ENCODE results near the gene ARIH1. TPM values are rescaled to one million over a fixed set of nuclear protein-coding genes. Genes with fewer than 3 reads are reported as not detected.

The ARIH1 gene
- total and polyA plus RNA-seq, 2 experiments from 2014 or later = 30.5 to 48.6 TPM

DNA sequence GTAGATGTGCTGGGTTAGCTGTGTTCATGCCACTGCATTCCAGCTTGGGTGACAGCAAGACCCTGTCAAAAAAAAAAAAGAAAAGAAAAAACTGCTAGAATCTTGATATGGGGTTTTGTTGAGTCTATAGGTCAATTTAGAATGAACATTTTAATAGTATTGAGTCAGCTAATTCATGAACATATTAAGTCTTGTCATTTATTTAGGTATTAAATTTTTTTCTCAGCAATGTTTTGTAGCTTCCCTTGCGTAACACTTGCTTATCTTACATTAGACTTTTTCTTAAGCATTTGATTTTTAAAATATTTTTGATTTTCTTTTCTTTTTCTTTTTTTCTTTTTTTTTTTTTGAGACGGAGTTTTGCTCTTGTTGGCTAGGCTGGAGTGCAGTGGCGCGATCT is 119.7 kb downstream of the ARIH1 start (continued):
- TF ChIP-seq, protein P1, sequence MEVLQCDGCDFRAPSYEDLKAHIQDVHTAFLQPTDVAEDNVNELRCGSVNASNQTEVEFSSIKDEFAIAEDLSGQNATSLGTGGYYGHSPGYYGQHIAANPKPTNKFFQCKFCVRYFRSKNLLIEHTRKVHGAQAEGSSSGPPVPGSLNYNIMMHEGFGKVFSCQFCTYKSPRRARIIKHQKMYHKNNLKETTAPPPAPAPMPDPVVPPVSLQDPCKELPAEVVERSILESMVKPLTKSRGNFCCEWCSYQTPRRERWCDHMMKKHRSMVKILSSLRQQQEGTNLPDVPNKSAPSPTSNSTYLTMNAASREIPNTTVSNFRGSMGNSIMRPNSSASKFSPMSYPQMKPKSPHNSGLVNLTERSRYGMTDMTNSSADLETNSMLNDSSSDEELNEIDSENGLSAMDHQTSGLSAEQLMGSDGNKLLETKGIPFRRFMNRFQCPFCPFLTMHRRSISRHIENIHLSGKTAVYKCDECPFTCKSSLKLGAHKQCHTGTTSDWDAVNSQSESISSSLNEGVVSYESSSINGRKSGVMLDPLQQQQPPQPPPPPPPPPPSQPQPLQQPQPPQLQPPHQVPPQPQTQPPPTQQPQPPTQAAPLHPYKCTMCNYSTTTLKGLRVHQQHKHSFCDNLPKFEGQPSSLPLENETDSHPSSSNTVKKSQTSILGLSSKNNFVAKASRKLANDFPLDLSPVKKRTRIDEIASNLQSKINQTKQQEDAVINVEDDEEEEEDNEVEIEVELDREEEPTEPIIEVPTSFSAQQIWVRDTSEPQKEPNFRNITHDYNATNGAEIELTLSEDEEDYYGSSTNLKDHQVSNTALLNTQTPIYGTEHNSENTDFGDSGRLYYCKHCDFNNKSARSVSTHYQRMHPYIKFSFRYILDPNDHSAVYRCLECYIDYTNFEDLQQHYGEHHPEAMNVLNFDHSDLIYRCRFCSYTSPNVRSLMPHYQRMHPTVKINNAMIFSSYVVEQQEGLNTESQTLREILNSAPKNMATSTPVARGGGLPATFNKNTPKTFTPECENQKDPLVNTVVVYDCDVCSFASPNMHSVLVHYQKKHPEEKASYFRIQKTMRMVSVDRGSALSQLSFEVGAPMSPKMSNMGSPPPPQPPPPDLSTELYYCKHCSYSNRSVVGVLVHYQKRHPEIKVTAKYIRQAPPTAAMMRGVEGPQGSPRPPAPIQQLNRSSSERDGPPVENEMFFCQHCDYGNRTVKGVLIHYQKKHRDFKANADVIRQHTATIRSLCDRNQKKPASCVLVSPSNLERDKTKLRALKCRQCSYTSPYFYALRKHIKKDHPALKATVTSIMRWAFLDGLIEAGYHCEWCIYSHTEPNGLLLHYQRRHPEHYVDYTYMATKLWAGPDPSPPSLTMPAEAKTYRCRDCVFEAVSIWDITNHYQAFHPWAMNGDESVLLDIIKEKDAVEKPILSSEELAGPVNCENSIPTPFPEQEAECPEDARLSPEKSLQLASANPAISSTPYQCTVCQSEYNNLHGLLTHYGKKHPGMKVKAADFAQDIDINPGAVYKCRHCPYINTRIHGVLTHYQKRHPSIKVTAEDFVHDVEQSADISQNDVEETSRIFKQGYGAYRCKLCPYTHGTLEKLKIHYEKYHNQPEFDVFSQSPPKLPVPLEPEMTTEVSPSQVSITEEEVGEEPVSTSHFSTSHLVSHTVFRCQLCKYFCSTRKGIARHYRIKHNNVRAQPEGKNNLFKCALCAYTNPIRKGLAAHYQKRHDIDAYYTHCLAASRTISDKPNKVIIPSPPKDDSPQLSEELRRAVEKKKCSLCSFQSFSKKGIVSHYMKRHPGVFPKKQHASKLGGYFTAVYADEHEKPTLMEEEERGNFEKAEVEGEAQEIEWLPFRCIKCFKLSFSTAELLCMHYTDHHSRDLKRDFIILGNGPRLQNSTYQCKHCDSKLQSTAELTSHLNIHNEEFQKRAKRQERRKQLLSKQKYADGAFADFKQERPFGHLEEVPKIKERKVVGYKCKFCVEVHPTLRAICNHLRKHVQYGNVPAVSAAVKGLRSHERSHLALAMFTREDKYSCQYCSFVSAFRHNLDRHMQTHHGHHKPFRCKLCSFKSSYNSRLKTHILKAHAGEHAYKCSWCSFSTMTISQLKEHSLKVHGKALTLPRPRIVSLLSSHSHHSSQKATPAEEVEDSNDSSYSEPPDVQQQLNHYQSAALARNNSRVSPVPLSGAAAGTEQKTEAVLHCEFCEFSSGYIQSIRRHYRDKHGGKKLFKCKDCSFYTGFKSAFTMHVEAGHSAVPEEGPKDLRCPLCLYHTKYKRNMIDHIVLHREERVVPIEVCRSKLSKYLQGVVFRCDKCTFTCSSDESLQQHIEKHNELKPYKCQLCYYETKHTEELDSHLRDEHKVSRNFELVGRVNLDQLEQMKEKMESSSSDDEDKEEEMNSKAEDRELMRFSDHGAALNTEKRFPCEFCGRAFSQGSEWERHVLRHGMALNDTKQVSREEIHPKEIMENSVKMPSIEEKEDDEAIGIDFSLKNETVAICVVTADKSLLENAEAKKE (CRISPR knock-in tag; IDR thresholded peaks at IDR 0.05) = no peak
- TF ChIP-seq, protein P2, sequence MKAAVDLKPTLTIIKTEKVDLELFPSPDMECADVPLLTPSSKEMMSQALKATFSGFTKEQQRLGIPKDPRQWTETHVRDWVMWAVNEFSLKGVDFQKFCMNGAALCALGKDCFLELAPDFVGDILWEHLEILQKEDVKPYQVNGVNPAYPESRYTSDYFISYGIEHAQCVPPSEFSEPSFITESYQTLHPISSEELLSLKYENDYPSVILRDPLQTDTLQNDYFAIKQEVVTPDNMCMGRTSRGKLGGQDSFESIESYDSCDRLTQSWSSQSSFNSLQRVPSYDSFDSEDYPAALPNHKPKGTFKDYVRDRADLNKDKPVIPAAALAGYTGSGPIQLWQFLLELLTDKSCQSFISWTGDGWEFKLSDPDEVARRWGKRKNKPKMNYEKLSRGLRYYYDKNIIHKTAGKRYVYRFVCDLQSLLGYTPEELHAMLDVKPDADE (IDR thresholded peaks at IDR 0.05) = no peak
- TF ChIP-seq, protein P3, sequence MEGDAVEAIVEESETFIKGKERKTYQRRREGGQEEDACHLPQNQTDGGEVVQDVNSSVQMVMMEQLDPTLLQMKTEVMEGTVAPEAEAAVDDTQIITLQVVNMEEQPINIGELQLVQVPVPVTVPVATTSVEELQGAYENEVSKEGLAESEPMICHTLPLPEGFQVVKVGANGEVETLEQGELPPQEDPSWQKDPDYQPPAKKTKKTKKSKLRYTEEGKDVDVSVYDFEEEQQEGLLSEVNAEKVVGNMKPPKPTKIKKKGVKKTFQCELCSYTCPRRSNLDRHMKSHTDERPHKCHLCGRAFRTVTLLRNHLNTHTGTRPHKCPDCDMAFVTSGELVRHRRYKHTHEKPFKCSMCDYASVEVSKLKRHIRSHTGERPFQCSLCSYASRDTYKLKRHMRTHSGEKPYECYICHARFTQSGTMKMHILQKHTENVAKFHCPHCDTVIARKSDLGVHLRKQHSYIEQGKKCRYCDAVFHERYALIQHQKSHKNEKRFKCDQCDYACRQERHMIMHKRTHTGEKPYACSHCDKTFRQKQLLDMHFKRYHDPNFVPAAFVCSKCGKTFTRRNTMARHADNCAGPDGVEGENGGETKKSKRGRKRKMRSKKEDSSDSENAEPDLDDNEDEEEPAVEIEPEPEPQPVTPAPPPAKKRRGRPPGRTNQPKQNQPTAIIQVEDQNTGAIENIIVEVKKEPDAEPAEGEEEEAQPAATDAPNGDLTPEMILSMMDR (conservative IDR thresholded peaks at IDR 0.05; ENCODE audit: low read depth in 2 of 2) = no peak
- TF ChIP-seq EZH2phosphoT487 (IDR thresholded peaks at IDR 0.05; ENCODE audit: unreplicated experiment) = no peak
- TF ChIP-seq EZH2 (IDR thresholded peaks at IDR 0.05; ENCODE audit: low read depth, unreplicated experiment) = no peak

DNA sequence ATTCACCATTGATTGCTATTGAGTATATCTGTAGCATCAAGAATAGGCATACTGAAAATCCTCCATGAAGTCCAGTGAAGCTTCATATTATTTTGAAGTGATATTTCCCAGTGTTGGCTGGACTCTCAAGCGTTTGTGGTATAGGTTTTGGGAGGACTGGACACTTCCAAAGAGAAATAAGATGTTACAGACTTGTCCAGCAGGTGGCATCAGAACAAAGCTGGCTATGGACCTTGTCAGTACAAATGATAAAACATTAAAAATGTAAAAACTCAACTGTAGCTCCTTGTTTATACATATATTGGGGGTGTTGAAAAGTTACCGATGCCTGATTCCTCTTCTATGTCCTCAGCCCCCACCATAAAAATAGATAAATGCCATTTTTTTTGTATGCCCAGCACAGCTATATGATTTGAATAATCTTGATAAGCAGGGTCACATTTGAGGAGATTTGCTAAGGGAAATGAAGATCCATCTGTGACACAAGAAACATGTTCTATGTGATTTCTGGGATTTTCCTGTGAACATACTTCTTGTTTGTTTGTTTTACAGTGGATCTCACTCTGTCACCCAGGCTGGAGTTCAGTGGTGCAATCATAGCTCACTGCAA is 125.8 kb downstream of the ARIH1 start:
- TF ChIP-seq, protein P3 (conservative IDR thresholded peaks at IDR 0.05; ENCODE audit: low read depth in 2 of 2) = peak; percentile 78 to 83
- TF ChIP-seq CREB1 (CRISPR knock-in tag; IDR thresholded peaks at IDR 0.05; ENCODE audit: low read depth) (no peak), NANOG (IDR thresholded peaks at IDR 0.05; ENCODE audit: borderline replicate concordance) (no peak)
- no peaks in the 10 kb centered on the region for H3K27me3 ChIP-seq (ENCODE audit: insufficient read depth)
- ATAC-seq = peak; percentile 42
- H3K27me3 Mint-ChIP-seq (ENCODE audit: insufficient read depth, low read depth, poor library complexity) = peaks cover 9% of the 10 kb centered on the region
- H3K4me1 Mint-ChIP-seq = peaks cover 12% of the 10 kb centered on the region
- no peak overlapping the region for H3K4me2 ChIP-seq
- no peak overlapping the region for H3K4me3 ChIP-seq
- H3K79me2 ChIP-seq (replicated peaks; ENCODE audit: insufficient read depth) = no peaks in the 10 kb centered on the region
- H3K27ac Mint-ChIP-seq = no peak overlapping the region
- no peak overlapping the region for H3K27ac ChIP-seq (ENCODE audit: low read depth)
- H4K20me1 ChIP-seq (replicated peaks; ENCODE audit: insufficient read depth) = no peaks in the 10 kb centered on the region
- DNase-seq (ENCODE audit: low spot score) = peak; percentile 67
- H3K4me3 Mint-ChIP-seq = no peak overlapping the region
- H3K9me2 ChIP-seq (ENCODE audit: insufficient read depth) = no peaks in the 10 kb centered on the region
- no peaks in the 10 kb centered on the region for H3K9me3 Mint-ChIP-seq
- no peaks in the 10 kb centered on the region for H3K4me1 ChIP-seq (ENCODE audit: insufficient read depth)
- no peaks in the 10 kb centered on the region for H3K36me3 ChIP-seq (ENCODE audit: insufficient read depth)
- no peaks in the 10 kb centered on the region for H3F3A ChIP-seq (replicated peaks; ENCODE audit: low read depth)
- H2AFZ ChIP-seq = no peak overlapping the region
- no peaks in the 10 kb centered on the region for H3K36me3 Mint-ChIP-seq (ENCODE audit: low read depth)
